ENCODE measurements around the gene MIAT.

DNA sequence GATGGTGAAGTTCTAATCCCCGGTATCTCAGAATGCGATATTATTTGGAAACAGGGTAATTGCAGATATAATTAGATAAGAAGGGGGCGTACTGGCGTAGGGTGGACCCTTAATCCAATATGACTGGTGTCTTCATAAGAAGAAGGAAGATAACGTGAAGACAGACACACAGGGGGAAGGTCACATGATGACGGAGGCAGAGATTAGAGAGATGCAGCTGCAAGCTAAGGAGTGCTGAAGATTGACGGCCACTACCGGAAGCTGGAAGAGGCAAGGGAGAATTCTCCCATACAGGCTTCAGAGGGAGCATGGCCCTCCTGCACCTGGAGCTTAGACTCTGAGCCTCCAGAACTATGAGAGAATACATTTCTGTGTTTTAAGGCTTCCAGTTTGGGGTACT lies 54.8 kb downstream of the MIAT start:
- no peak for TF ChIP-seq CTCF (IDR thresholded peaks at IDR 0.05; ENCODE audit: poor library complexity)
- no peak for TF ChIP-seq EZH2phosphoT487 (IDR thresholded peaks at IDR 0.05; ENCODE audit: low read depth, severe bottlenecking, unreplicated experiment)
